ENCODE data around the gene LHX2. TPM values are rescaled to one million over a fixed set of nuclear protein-coding genes. Genes with fewer than 3 reads are reported as not detected.

LHX2 gene
- total and polyA plus RNA-seq, 9 of the 15 experiments (the other 6 are each of a cell fraction or from before 2014, with no cell fraction given) = 0.07 TPM; not detected in 8

- 13% methylated on average over 43 of the region's 64 CpGs for WGBS (ENCODE audit: insufficient coverage, low coverage, missing lambda C conversion rate)
- no peak overlapping the region for H3K4me2 ChIP-seq (ENCODE audit: insufficient read depth, low read length)
- ATAC-seq (no peak), FAIRE-seq (no peak), DNase-seq (ENCODE audit: extremely low read depth in 1 of 4, low spot score in 3 of 4) (no peak)
- no peaks in the 10 kb centered on the region for H3K36me3 ChIP-seq (ENCODE audit: control insufficient read depth, insufficient read depth, low read length)
- no peak overlapping the region for H3K27ac ChIP-seq (ENCODE audit: extremely low read depth, low read depth, low read length)
- no peak overlapping the region for H3K4me3 ChIP-seq
- 0 out of 4 replicates have a peak overlapping the region, but pooled peaks of 1 of the 2 experiments have one; percentile 26 for H3K9ac ChIP-seq (ENCODE audit: insufficient read depth in 1 of 2, low read depth in 2 of 2, low read length in 2 of 2)
- H4K20me1 ChIP-seq (replicated peaks; ENCODE audit: control insufficient read depth, insufficient read depth, low read length) = peaks cover 8% of the 10 kb centered on the region
- no peak for TF ChIP-seq SNAPC5 (CRISPR knock-in tag; IDR thresholded peaks at IDR 0.05)
- no peak for TF ChIP-seq ZNF134 (CRISPR knock-in tag; conservative IDR thresholded peaks at IDR 0.05)
- TF ChIP-seq HNRNPK (IDR thresholded peaks at IDR 0.05; ENCODE audit: low read depth, low read length, poor library complexity, severe bottlenecking) = peak; percentile 52
- TF ChIP-seq RCOR1 (IDR thresholded peaks at IDR 0.05; ENCODE audit: borderline replicate concordance in 1 of 2, low read depth in 2 of 2, low read length in 2 of 2) = no peak
- peaks cover 0 to 36% of the 10 kb centered on the region in 2 experiments; a peak in 3 of 5 replicates for H3K4me1 ChIP-seq (replicated peaks in 1 of 2; ENCODE audit: control insufficient read depth in 2 of 2, insufficient read depth in 2 of 2, low read length in 2 of 2)
- peaks cover 2% of the 10 kb centered on the region for H3K9me1 ChIP-seq (ENCODE audit: control insufficient read depth, insufficient read depth, low read length)
- ChIA-PET CTCF (ENCODE audit: low intra/inter-chr PET ratio) (no interaction called here), POLR2A (interaction anchor here (0.7 kb wide), 1 partner anchor 254 kb away, joined by 3 read pairs; no protein-coding TSS in a partner anchor)
- H3K79me2 ChIP-seq (ENCODE audit: control insufficient read depth, insufficient read depth, low read length) = no peaks in the 10 kb centered on the region
- H3K27me3 ChIP-seq (ENCODE audit: control insufficient read depth in 2 of 2, insufficient read depth in 2 of 2, low read length in 2 of 2) = peaks cover 71 to 87% of the 10 kb centered on the region in 2 experiments
- no TSS peak for BruUV-seq (replicated peaks)
- H2AFZ ChIP-seq (ENCODE audit: low read depth, low read length) = no peak overlapping the region
- H3K9me3 ChIP-seq (replicated peaks; ENCODE audit: control insufficient read depth, insufficient read depth, low read depth, low read length) = no peaks in the 10 kb centered on the region
- intact Hi-C loops (cut with micrococcal nuclease) (no loop called here), in situ Hi-C loops (cut with MboI) (no loop called here)
These were observed 6.6 kb downstream of the LHX2 start for GRCh38 chr9:124017929-124018729.
